Fibroblast of skin of left quadriceps (primary cell): Measurements from ENCODE around the gene MAML3.
"Not testable (repeated sequence)": the region's sequence is repeated elsewhere in the genome, so short reads cannot be mapped to it uniquely, and the experiment has no call there.

Experiments used
- DNase-seq, 2 experiments: peaks; one replicate each; pipeline ENCODE4 v3.0.0-alpha.2; 2013; ENCODE audit warnings: low read depth in 2 of 2

The MAML3 gene

GRCh38 chr4:139728146-139728545, 425.8 kb downstream of the MAML3 start:
- DNase-seq = no peak

- no peak for DNase-seq
These were observed 427.4 kb downstream of the MAML3 start for GRCh38 chr4:139726615-139727014.

GRCh38 chr4:139725236-139725635, 428.7 kb downstream of the MAML3 start:
- DNase-seq = no peak

- no peak for DNase-seq
These were observed 432.2 kb downstream of the MAML3 start for GRCh38 chr4:139721789-139722188.

- no peak for DNase-seq
These were observed 433.2 kb downstream of the MAML3 start for GRCh38 chr4:139720806-139721205.

- no peak for DNase-seq
These were observed 434.4 kb downstream of the MAML3 start for GRCh38 chr4:139719381-139720101.

GRCh38 chr4:139718833-139719232, 435.2 kb downstream of the MAML3 start:
- no peak for DNase-seq

- DNase-seq = no peak
These were observed 435.6 kb downstream of the MAML3 start for GRCh38 chr4:139718358-139718757.

- no peak for DNase-seq
These were observed 438.1 kb downstream of the MAML3 start for GRCh38 chr4:139715746-139716391.

GRCh38 chr4:139712882-139713281, 441.1 kb downstream of the MAML3 start:
- no peak for DNase-seq

GRCh38 chr4:139711461-139711860, 442.5 kb downstream of the MAML3 start:
- no peak for DNase-seq

- DNase-seq = no peak
These were observed 443.9 kb downstream of the MAML3 start for GRCh38 chr4:139710073-139710472.

- no peak for DNase-seq
These were observed 444.3 kb downstream of the MAML3 start for GRCh38 chr4:139709660-139710059.

GRCh38 chr4:139704915-139705485, 449.0 kb downstream of the MAML3 start:
- no peak for DNase-seq

GRCh38 chr4:139700568-139700967, 453.4 kb downstream of the MAML3 start:
- no peak for DNase-seq

GRCh38 chr4:139698167-139698925, 455.6 kb downstream of the MAML3 start:
- not testable (repeated sequence) for DNase-seq

- DNase-seq = no peak
These were observed 457.5 kb downstream of the MAML3 start for GRCh38 chr4:139696491-139696890.

GRCh38 chr4:139694522-139695107, 459.4 kb downstream of the MAML3 start:
- no peak for DNase-seq

- no peak for DNase-seq
These were observed 461.5 kb downstream of the MAML3 start for GRCh38 chr4:139692309-139693012.

GRCh38 chr4:139690419-139690818, 463.6 kb downstream of the MAML3 start:
- no peak for DNase-seq

- no peak for DNase-seq
These were observed 464.8 kb downstream of the MAML3 start for GRCh38 chr4:139689093-139689722.
